ENCODE measurements around the gene CACNA1H.

GRCh38 chr16:1181404-1182315 lies 28.8 kb downstream of the CACNA1H start:
- TF ChIP-seq, protein P1, sequence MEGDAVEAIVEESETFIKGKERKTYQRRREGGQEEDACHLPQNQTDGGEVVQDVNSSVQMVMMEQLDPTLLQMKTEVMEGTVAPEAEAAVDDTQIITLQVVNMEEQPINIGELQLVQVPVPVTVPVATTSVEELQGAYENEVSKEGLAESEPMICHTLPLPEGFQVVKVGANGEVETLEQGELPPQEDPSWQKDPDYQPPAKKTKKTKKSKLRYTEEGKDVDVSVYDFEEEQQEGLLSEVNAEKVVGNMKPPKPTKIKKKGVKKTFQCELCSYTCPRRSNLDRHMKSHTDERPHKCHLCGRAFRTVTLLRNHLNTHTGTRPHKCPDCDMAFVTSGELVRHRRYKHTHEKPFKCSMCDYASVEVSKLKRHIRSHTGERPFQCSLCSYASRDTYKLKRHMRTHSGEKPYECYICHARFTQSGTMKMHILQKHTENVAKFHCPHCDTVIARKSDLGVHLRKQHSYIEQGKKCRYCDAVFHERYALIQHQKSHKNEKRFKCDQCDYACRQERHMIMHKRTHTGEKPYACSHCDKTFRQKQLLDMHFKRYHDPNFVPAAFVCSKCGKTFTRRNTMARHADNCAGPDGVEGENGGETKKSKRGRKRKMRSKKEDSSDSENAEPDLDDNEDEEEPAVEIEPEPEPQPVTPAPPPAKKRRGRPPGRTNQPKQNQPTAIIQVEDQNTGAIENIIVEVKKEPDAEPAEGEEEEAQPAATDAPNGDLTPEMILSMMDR (IDR thresholded peaks at IDR 0.05) = peak in 1 of 4 experiments; percentile 25
- no peak for TF ChIP-seq POLR2A (IDR thresholded peaks at IDR 0.05)
- TF ChIP-seq POLR2AphosphoS5 (IDR thresholded peaks at IDR 0.05) = no peak
